Left ventricle myocardium inferior (tissue), 1 donor: ENCODE measurements around the gene MAML3. TPM values are rescaled to one million over a fixed set of nuclear protein-coding genes. Genes with fewer than 3 reads are reported as not detected.

ENCODE experiments used
- DNase-seq: peaks from one replicate; pipeline ENCODE4 v3.0.0-alpha.2; 2020
- H3K27ac ChIP-seq: fragments of 200-600 bp; replicated peaks from 2 replicates; pipeline ENCODE4 v1.8.0; 2021
- H3K27me3 ChIP-seq: fragments of 200-600 bp; 2 replicates; pipeline ENCODE4 v1.8.0; 2021; ENCODE audit warnings: low read depth
- H3K36me3 ChIP-seq: fragments of 200-600 bp; 2 replicates; pipeline ENCODE4 v1.8.0; 2021
- H3K4me1 ChIP-seq: fragments of 200-600 bp; 2 replicates; pipeline ENCODE4 v1.8.0; 2021
- H3K4me3 ChIP-seq: fragments of 200-600 bp; 2 replicates; pipeline ENCODE4 v1.8.0; 2021; ENCODE audit warnings: mild to moderate bottlenecking, moderate library complexity
- H3K9me3 ChIP-seq: fragments of 200-600 bp; replicated peaks from 2 replicates; pipeline ENCODE4 v1.8.0; 2021
- intact Hi-C: fragments of 100-400 bp; cut with micrococcal nuclease; formaldehyde crosslinking; loops from one replicate; pipeline ENCODE4 v1.11.0; 2022
- total RNA-seq: library from RNA; stranded (reverse); fragmentation: NEBNext Ultra II Directional; extraction: Animal tissue kit (Norgen Biotek cat#: 25700); gene quantifications from one replicate; pipeline ENCODE4 v1.2.1, GENCODE V29; 2021
- TF ChIP-seq, protein P1 (sequence below): fragments of 200-600 bp; IDR thresholded peaks from 2 replicates; pipeline ENCODE4 v1.8.0; 2021; ENCODE audit warnings: antibody characterized with exemption, mild to moderate bottlenecking, borderline replicate concordance
- donor health status: DM: no; HTN: yes; CAD: no; lungs with severe emphysema.

The MAML3 gene
- total RNA-seq, 1 donor from 2014 or later, result 2.6 TPM

DNA sequence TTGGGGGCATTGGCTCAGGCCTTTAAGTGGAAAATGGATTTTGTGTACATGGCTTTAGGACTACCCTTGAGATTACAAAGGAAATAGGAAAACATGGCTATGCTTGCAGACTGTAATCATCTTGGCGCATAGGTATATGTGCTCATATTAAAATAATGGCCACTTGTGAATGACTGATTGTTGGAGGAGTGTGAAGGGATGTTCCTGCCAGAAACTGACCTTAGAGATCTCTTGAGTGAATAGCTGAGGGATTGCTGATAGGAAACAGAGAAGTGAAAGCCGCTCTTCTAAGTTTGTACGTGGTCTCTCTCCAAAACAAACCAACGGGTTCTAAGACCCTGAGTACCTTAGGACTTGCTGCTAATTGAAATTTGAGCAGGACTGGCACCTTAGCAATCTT is 302.3 kb downstream of the MAML3 start:
- intact Hi-C loops, result no loop called here
- Histone ChIP-seq H3K4me1 (no peaks in the 10 kb centered on the region), H3K27ac (no peak overlapping the region), H3K27me3 (no peaks in the 10 kb centered on the region), H3K36me3 (no peaks in the 10 kb centered on the region), H3K4me3 (no peak overlapping the region), H3K9me3 (no peaks in the 10 kb centered on the region)
- no peak for DNase-seq
- TF ChIP-seq, protein P1, sequence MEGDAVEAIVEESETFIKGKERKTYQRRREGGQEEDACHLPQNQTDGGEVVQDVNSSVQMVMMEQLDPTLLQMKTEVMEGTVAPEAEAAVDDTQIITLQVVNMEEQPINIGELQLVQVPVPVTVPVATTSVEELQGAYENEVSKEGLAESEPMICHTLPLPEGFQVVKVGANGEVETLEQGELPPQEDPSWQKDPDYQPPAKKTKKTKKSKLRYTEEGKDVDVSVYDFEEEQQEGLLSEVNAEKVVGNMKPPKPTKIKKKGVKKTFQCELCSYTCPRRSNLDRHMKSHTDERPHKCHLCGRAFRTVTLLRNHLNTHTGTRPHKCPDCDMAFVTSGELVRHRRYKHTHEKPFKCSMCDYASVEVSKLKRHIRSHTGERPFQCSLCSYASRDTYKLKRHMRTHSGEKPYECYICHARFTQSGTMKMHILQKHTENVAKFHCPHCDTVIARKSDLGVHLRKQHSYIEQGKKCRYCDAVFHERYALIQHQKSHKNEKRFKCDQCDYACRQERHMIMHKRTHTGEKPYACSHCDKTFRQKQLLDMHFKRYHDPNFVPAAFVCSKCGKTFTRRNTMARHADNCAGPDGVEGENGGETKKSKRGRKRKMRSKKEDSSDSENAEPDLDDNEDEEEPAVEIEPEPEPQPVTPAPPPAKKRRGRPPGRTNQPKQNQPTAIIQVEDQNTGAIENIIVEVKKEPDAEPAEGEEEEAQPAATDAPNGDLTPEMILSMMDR, result no peak

DNA sequence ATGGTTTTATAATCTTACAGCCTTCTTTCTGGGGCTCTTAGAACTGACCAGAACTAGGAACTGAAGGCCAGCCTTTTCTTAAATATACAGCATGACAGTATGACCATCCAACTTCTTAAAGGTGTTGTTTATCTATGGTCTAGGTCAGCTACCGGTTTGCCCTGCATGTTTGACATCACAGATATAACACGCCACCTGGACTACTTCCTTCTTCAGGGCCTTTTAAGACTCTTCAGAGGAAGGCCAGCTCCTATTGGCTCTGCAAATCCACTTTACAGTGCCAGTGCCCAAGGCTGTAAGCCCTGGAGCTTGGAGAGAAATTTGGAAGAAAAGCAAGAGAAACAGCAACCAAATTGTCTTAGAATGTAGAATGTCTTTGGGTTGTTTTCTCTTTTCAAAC is 302.9 kb downstream of the MAML3 start:
- Histone ChIP-seq H3K36me3 (no peaks in the 10 kb centered on the region), H3K4me1 (no peaks in the 10 kb centered on the region), H3K27me3 (no peaks in the 10 kb centered on the region), H3K9me3 (no peaks in the 10 kb centered on the region), H3K27ac (no peak overlapping the region), H3K4me3 (no peak overlapping the region)
- intact Hi-C loops, result no loop called here
- TF ChIP-seq, protein P1, result no peak
- DNase-seq, result no peak

DNA sequence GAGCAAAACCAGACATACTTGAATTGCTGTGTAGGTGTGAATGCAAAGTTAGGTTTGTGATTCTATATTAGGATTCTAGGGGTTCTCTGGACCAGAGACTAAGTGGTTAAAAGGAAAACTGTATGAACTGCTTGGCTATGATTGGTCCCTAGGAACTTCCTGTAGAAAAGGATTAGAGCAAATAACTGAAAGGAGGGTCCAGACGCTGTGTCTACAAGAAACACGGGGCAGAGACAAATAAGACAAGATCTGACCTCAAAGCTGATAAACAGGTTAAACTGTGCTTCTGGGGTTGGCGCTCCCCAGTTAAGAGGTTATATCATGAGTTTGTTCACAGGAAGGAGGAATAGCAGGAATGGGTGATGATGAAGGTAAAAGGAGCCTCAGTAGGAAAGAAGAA is 304.8 kb downstream of the MAML3 start:
- no peaks in the 10 kb centered on the region for H3K4me1 ChIP-seq
- intact Hi-C loops, result no loop called here
- no peak overlapping the region for H3K27ac ChIP-seq
- TF ChIP-seq, protein P1, result no peak
- no peaks in the 10 kb centered on the region for H3K27me3 ChIP-seq
- no peaks in the 10 kb centered on the region for H3K9me3 ChIP-seq
- no peak overlapping the region for H3K4me3 ChIP-seq
- no peak for DNase-seq
- H3K36me3 ChIP-seq, result no peaks in the 10 kb centered on the region

DNA sequence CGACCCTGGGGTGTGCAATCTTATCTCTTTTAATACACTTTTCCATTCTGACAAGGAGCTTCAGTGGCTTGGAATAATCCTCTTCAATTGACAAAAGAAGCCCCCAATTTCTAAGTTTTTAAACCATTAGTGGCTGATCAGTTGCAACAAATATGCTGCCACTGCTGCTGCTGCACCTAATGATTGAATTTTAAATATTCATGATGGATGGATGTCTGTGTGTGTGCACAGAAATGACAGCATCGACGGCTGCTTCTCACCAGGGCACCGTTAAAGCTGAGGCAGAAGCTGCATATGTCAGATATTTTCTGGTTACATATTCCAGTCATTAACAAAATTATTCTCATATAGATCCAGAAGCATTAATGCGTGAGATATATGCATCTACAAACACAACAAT is 306.0 kb downstream of the MAML3 start:
- intact Hi-C loops, result no loop called here
- Histone ChIP-seq H3K27ac (no peak overlapping the region), H3K36me3 (no peaks in the 10 kb centered on the region), H3K4me1 (no peaks in the 10 kb centered on the region), H3K27me3 (no peaks in the 10 kb centered on the region), H3K9me3 (no peaks in the 10 kb centered on the region), H3K4me3 (no peak overlapping the region)
- DNase-seq, result no peak
- TF ChIP-seq, protein P1, result no peak

DNA sequence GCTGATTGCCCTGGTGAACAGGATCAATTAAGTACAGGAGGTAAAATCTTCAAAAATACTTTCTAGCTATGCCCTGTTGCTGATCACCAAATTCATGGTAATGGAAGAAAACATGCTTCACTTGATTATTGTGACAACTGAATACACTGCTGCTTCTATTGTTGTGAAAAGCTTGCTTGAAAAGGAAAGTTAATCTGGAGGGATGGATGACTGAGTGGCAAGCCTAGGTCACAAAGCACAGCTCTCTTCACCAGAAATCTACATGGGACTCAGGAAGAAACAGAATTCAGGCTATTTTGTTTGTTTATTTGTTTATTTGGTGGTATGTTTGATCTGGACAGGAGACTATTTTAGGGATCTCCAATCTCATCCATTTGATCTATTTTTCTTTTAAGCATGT is 306.4 kb downstream of the MAML3 start:
- no peak overlapping the region for H3K27ac ChIP-seq
- no peaks in the 10 kb centered on the region for H3K36me3 ChIP-seq
- no peaks in the 10 kb centered on the region for H3K9me3 ChIP-seq

More for the DNA sequence above, 306.4 kb downstream of the MAML3 start:
- intact Hi-C loops, result no loop called here
- TF ChIP-seq, protein P1, result no peak
- Histone ChIP-seq H3K27me3 (no peaks in the 10 kb centered on the region), H3K4me3 (no peak overlapping the region), H3K4me1 (no peaks in the 10 kb centered on the region)
- no peak for DNase-seq
